Endodermal cell (in vitro differentiated cells): ENCODE results near the gene HS6ST2. TPM values are rescaled to one million over a fixed set of nuclear protein-coding genes. Genes with fewer than 3 reads are reported as not detected.

ENCODE experiments used
- DNase-seq: peaks from one replicate; pipeline ENCODE4 v3.0.0-alpha.2; 2017
- H3K27ac ChIP-seq: 2 replicates; pipeline ENCODE4 v1.5.1; 2013; ENCODE audit warnings: mild to moderate bottlenecking, low read depth, low read length, moderate library complexity
- H3K27me3 ChIP-seq: 2 replicates; pipeline ENCODE4 v1.6.1; 2013; ENCODE audit warnings: mild to moderate bottlenecking, low read length, moderate library complexity; ENCODE audit not compliant: insufficient read depth, control insufficient read depth, poor library complexity, severe bottlenecking
- H3K36me3 ChIP-seq: 2 replicates; pipeline ENCODE4 v1.7.0; 2013; ENCODE audit warnings: mild to moderate bottlenecking, low read length, moderate library complexity; ENCODE audit not compliant: control insufficient read depth, insufficient read depth
- H3K4me1 ChIP-seq: one replicate; pipeline ENCODE4 v1.7.0; 2013; ENCODE audit warnings: low read length; ENCODE audit not compliant: control insufficient read depth, insufficient read depth
- H3K4me3 ChIP-seq: 2 replicates; pipeline ENCODE4 v1.5.1; 2013; ENCODE audit warnings: mild to moderate bottlenecking, low read length, moderate library complexity
- H3K9ac ChIP-seq: 2 replicates; pipeline ENCODE4 v1.6.1; 2013; ENCODE audit warnings: mild to moderate bottlenecking, low read length, moderate library complexity; ENCODE audit not compliant: poor library complexity, severe bottlenecking; ENCODE audit errors: extremely low read depth
- H3K9me3 ChIP-seq: 2 replicates; pipeline ENCODE4 v1.6.1; 2013; ENCODE audit warnings: mild to moderate bottlenecking, low read length, moderate library complexity; ENCODE audit not compliant: control insufficient read depth
- H3K27ac Mint-ChIP-seq: 2 replicates; pipeline ENCODE4 v1.8.0; 2020; ENCODE audit warnings: mixed read lengths
- H3K27me3 Mint-ChIP-seq: 2 replicates; pipeline ENCODE4 v1.8.0; 2021; ENCODE audit warnings: mild to moderate bottlenecking, mixed read lengths; ENCODE audit not compliant: insufficient read depth
- H3K36me3 Mint-ChIP-seq: 2 replicates; pipeline ENCODE4 v1.8.0; 2020; ENCODE audit warnings: low read depth, mixed read lengths
- H3K4me1 Mint-ChIP-seq: 2 replicates; pipeline ENCODE4 v1.8.0; 2020; ENCODE audit warnings: mixed read lengths
- H3K4me3 Mint-ChIP-seq: 2 replicates; pipeline ENCODE4 v1.8.0; 2020; ENCODE audit warnings: mild to moderate bottlenecking, moderate library complexity, mixed read lengths
- H3K9me3 Mint-ChIP-seq: 2 replicates; pipeline ENCODE4 v1.8.0; 2020; ENCODE audit warnings: mild to moderate bottlenecking, mixed read lengths
- WGBS, 2 experiments: methylation state at CpG; one replicate each; pipeline versions ENCODE4 v1.1.5 to v1.1.7; 2013; ENCODE audit warnings: missing lambda C conversion rate in 2 of 2, mixed read lengths in 1 of 2; ENCODE audit not compliant: insufficient coverage in 1 of 2, insufficient read length in 1 of 2; 5-methylcytosine and 5-hydroxymethylcytosine counted together
- total RNA-seq, 2 donors: library from RNA; stranded (reverse); fragmentation: NEBNext Ultra II Directional in 1 of 2; extraction: Animal tissue kit (Norgen Biotek cat#: 25700) in 1 of 2; gene quantifications; 2 replicates in 1 of 2; 3 replicates in 1 of 2; pipeline ENCODE4 v1.2.1, GENCODE V29; 2021
- TF ChIP-seq, protein P1 (sequence below): fragments of 200-600 bp; sonication (generic); conservative IDR thresholded peaks from 2 replicates; pipeline ENCODE4 v1.5.0; 2021; ENCODE audit warnings: antibody characterized with exemption, mild to moderate bottlenecking

The HS6ST2 gene
- total RNA-seq, 2 donors from 2014 or later = 4.1 to 19.4 TPM

DNA sequence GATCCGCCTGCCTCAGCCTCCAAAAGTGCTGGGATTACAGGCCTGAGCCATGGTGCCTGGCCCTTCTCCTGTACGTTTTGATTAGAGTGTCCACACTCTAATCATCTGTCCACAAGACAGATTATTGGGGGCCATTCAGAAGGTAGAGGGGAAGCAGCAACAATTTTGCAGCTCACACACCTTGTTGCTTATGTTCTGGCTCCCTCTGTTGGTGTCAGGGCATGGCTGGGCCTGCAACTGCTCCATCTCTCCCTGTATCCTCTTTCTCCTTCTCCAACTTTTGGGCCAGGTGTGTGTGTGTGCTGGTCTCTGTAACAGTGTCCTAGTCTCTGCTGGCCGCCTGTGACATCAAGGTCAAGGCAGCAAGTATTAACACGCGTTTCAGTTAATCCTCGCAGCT is 344.1 kb downstream of the HS6ST2 start:
- no peaks in the 10 kb centered on the region for H3K9me3 Mint-ChIP-seq
- no peak overlapping the region for H3K27ac Mint-ChIP-seq
- H3K27me3 Mint-ChIP-seq = no peaks in the 10 kb centered on the region
- no peak overlapping the region for H3K27ac ChIP-seq
- no peak overlapping the region for H3K9ac ChIP-seq
- no peak overlapping the region for H3K4me3 Mint-ChIP-seq
- TF ChIP-seq, protein P1, sequence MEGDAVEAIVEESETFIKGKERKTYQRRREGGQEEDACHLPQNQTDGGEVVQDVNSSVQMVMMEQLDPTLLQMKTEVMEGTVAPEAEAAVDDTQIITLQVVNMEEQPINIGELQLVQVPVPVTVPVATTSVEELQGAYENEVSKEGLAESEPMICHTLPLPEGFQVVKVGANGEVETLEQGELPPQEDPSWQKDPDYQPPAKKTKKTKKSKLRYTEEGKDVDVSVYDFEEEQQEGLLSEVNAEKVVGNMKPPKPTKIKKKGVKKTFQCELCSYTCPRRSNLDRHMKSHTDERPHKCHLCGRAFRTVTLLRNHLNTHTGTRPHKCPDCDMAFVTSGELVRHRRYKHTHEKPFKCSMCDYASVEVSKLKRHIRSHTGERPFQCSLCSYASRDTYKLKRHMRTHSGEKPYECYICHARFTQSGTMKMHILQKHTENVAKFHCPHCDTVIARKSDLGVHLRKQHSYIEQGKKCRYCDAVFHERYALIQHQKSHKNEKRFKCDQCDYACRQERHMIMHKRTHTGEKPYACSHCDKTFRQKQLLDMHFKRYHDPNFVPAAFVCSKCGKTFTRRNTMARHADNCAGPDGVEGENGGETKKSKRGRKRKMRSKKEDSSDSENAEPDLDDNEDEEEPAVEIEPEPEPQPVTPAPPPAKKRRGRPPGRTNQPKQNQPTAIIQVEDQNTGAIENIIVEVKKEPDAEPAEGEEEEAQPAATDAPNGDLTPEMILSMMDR = peak; percentile 82
- H3K4me1 Mint-ChIP-seq = peaks cover 16% of the 10 kb centered on the region
- no peaks in the 10 kb centered on the region for H3K9me3 ChIP-seq
- peaks cover 3% of the 10 kb centered on the region for H3K4me1 ChIP-seq
- H3K36me3 Mint-ChIP-seq = no peaks in the 10 kb centered on the region
- no peaks in the 10 kb centered on the region for H3K36me3 ChIP-seq
- H3K4me3 ChIP-seq = no peak overlapping the region
- 83% methylated on average over 6 of the region's 6 CpGs; no CpG with 5 or more reads in 1 of the 2 experiments for WGBS, 2 experiments
- no peaks in the 10 kb centered on the region for H3K27me3 ChIP-seq
- peak; percentile 64 for DNase-seq

DNA sequence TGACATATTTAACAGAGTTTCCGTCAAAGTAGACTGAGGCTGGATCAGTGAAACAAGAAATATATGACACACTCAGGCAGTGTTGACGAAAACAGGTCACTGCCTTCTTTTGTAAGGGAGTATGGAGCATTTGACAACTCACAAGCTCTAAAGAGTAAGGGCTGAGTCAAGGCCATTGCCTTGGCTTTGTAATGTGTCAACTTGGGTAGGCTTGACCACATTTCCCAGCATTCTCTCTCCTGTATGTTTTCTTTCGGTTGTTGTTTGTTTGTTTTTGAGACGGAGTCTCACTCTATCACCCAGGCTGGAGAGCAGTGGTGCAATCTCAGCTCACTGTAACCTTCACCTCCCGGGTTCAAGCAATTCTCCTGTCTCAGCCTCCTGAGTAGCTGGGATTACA is 344.6 kb downstream of the HS6ST2 start:
- Histone ChIP-seq H3K27me3 (no peaks in the 10 kb centered on the region), H3K4me3 (no peak overlapping the region), H3K27ac (no peak overlapping the region), H3K9me3 (no peaks in the 10 kb centered on the region), H3K4me1 (peaks cover 3% of the 10 kb centered on the region), H3K9ac (no peak overlapping the region), H3K36me3 (no peaks in the 10 kb centered on the region)
- H3K27me3 Mint-ChIP-seq = no peaks in the 10 kb centered on the region
- TF ChIP-seq, protein P1 = no peak
- no peaks in the 10 kb centered on the region for H3K9me3 Mint-ChIP-seq
- 88 to 100% methylated on average over 1 to 3 of the region's 5 CpGs for WGBS, 2 experiments
- H3K4me1 Mint-ChIP-seq = peaks cover 18% of the 10 kb centered on the region
- no peak overlapping the region for H3K4me3 Mint-ChIP-seq
- no peak overlapping the region for H3K27ac Mint-ChIP-seq
- no peaks in the 10 kb centered on the region for H3K36me3 Mint-ChIP-seq
- DNase-seq = no peak

DNA sequence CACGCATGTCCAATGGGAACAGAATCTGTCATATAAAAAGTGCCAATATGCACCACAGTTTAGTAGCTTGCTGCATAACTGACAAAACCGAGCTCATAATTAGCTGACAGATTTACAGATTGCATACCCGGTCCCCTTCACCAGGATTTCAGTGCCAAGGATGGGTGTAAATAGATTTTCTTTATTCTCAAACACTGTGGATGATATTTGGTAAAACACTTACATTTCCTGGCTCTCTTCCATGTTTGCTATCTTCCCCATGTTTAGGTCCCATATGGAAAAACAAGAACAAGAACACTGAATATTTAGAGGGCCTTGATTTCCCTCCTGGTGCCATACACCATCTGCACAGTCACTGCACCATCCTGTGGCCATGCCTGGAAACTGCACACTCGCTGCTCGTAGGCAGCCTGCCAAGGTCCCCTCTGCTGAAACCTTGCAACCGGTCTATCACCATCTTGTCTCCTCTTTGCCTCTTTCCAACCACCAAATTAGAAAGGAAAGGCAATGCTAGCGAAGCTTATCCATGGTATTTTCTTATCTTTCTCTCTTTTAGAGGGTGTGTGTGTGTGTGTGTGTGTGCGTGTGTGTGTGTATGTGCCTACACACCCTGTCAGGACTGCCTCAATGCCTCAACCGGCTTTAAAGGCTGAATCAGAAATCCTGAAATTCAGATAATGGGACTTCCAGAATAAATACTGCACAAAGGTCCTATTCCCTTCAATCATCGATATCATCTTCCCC is 345.4 kb downstream of the HS6ST2 start:
- Mint-ChIP-seq H3K36me3 (no peaks in the 10 kb centered on the region), H3K9me3 (no peaks in the 10 kb centered on the region), H3K27me3 (no peaks in the 10 kb centered on the region), H3K4me1 (peaks cover 18% of the 10 kb centered on the region), H3K4me3 (no peak overlapping the region), H3K27ac (no peak overlapping the region)
- H3K27ac ChIP-seq = no peak overlapping the region
- no peak overlapping the region for H3K4me3 ChIP-seq
- H3K9ac ChIP-seq = no peak overlapping the region
- H3K9me3 ChIP-seq = no peaks in the 10 kb centered on the region
- peak; percentile 76 for DNase-seq
- H3K36me3 ChIP-seq = no peaks in the 10 kb centered on the region
- TF ChIP-seq, protein P1 = peak; percentile 96
- H3K27me3 ChIP-seq = no peaks in the 10 kb centered on the region
- peaks cover 3% of the 10 kb centered on the region for H3K4me1 ChIP-seq
- 19 to 67% methylated on average over 3 to 7 of the region's 10 CpGs for WGBS, 2 experiments
